Transverse colon (tissue), 4 donors: ENCODE results near the gene OFD1. TPM values are rescaled to one million over a fixed set of nuclear protein-coding genes. Genes with fewer than 3 reads are reported as not detected.

ENCODE experiments used
- DNase-seq: peaks from one replicate; pipeline ENCODE4 v3.0.0-alpha.2; 2019
- H3K27ac ChIP-seq, 4 donors: fragments of 200-600 bp; sonication (generic); 2 replicates each; pipeline ENCODE4 v1.5.1; 2016 to 2018; ENCODE audit warnings: inconsistent platforms in 4 of 4
- H3K27me3 ChIP-seq: fragments of 200-600 bp; sonication (generic); 2 replicates; pipeline ENCODE4 v1.5.1; 2017; ENCODE audit warnings: inconsistent platforms
- H3K36me3 ChIP-seq, 4 donors: fragments of 200-600 bp; sonication (generic); 2 replicates each; pipeline ENCODE4 v1.5.1; 2017 to 2019; ENCODE audit warnings: inconsistent platforms in 4 of 4
- H3K4me1 ChIP-seq, 4 donors: fragments of 200-600 bp; sonication (generic); 2 replicates each; pipeline ENCODE4 v1.5.1; 2017 to 2020; ENCODE audit warnings: inconsistent platforms in 4 of 4
- H3K4me3 ChIP-seq, 4 donors: fragments of 200-600 bp; sonication (generic); 1 replicate in 1 of 4; 2 replicates in 3 of 4; pipeline versions ENCODE4 v1.5.1 to v1.6.1; 2017 to 2019; ENCODE audit warnings: inconsistent platforms in 4 of 4
- H3K9me3 ChIP-seq, 2 donors: fragments of 200-600 bp; sonication (generic); 2 replicates each; pipeline ENCODE4 v1.5.1; 2017 to 2019; ENCODE audit warnings: inconsistent platforms in 2 of 2
- CTCF ChIP-seq, 5 experiments: fragments of 200-600 bp in 3 of 5; fragments of 450-650 bp in 2 of 5; sonication (generic) in 3 of 5; IDR thresholded peaks; 1 replicate in 2 of 5; 2 replicates in 3 of 5; pipeline ENCODE4 v1.5.1; 2016 to 2017; ENCODE audit warnings: antibody characterized with exemption in 5 of 5, inconsistent platforms in 3 of 5, mild to moderate bottlenecking in 2 of 5, moderate library complexity in 1 of 5
- EP300 ChIP-seq: sonication (generic); formaldehyde crosslinking; IDR thresholded peaks from one replicate; pipeline ENCODE4 v1.6.1; 2017; ENCODE audit warnings: antibody characterized with exemption, low read depth
- POLR2A ChIP-seq: fragments of 450-650 bp; IDR thresholded peaks from one replicate; pipeline ENCODE4 v1.6.1; 2016; ENCODE audit warnings: antibody characterized with exemption, mild to moderate bottlenecking, moderate library complexity
- POLR2AphosphoS5 ChIP-seq, 3 donors: sonication (generic); formaldehyde crosslinking; IDR thresholded peaks; one replicate each; pipeline ENCODE4 v1.6.1; 2016; ENCODE audit warnings: antibody characterized with exemption in 3 of 3
- WGBS, 2 donors: methylation state at CpG; one replicate each; pipeline ENCODE4 v1.1.5; 2018; ENCODE audit warnings: low coverage in 1 of 2; 5-methylcytosine and 5-hydroxymethylcytosine counted together
- in situ Hi-C, 4 donors: fragments of 200-750 bp; cut with MboI; loops; one replicate each; pipeline versions ENCODE4 v1.15.0 to v1.15.1; 2017; ENCODE audit warnings: low sequenced_read_pairs in 3 of 4, low pct_ligation_motif_present in 1 of 4, low pct_unique_long_range_greater_than_20kb in 1 of 4
- intact Hi-C: fragments of 100-400 bp; cut with DNase I; formaldehyde crosslinking; loops from one replicate; pipeline ENCODE4 v1.15.1; 2023; ENCODE audit warnings: low total_unique reads
- total RNA-seq, 4 donors: library from RNA; depleted of rRNA; stranded (reverse); fragments of >200 nt; gene quantifications; one replicate each; pipeline ENCODE4 v1.1.0, GENCODE V29; 2016

The OFD1 gene
- total RNA-seq, 4 donors from 2014 or later: 27.2 to 184 (median 62.8) TPM

GRCh38 chrX:13703135-13703534, 31.4 kb upstream of the OFD1 start:
- DNase-seq: no peak
- intact Hi-C loops (no loop called here), in situ Hi-C loops (no loop called here)
- no peaks in the 10 kb centered on the region for H3K9me3 ChIP-seq
- H3K27me3 ChIP-seq: no peaks in the 10 kb centered on the region
- H3K36me3 ChIP-seq: no peaks in the 10 kb centered on the region
- no peak overlapping the region for H3K4me3 ChIP-seq
- 85 to 92% methylated on average over 2 to 3 of the region's 3 CpGs for WGBS, 2 donors
- peaks cover 3 to 23% (median 10%) of the 10 kb centered on the region in 4 donors for H3K4me1 ChIP-seq
- TF ChIP-seq EP300: no peak
- no peak for TF ChIP-seq CTCF (IDR thresholded peaks at IDR 0.05)
- no peak for TF ChIP-seq POLR2AphosphoS5 (IDR thresholded peaks at IDR 0.05)
- no peak for TF ChIP-seq POLR2A
- H3K27ac ChIP-seq: no peak overlapping the region

GRCh38 chrX:13703589-13703988, 31.0 kb upstream of the OFD1 start:
- H3K4me3 ChIP-seq: no peak overlapping the region
- H3K27me3 ChIP-seq: no peaks in the 10 kb centered on the region
- 61% methylated on average over 3 of the region's 3 CpGs; no CpG with 5 or more reads in 1 of the 2 donors for WGBS, 2 donors
- H3K4me1 ChIP-seq: peaks cover under 1 to 19% (median 7%) of the 10 kb centered on the region in 4 donors
- intact Hi-C loops: no loop called here
- H3K9me3 ChIP-seq: no peaks in the 10 kb centered on the region
- TF ChIP-seq CTCF (IDR thresholded peaks at IDR 0.05) (no peak), POLR2AphosphoS5 (IDR thresholded peaks at IDR 0.05) (no peak), POLR2A (no peak), EP300 (no peak)
- H3K27ac ChIP-seq: no peak overlapping the region
- no peak for DNase-seq
- H3K36me3 ChIP-seq: no peaks in the 10 kb centered on the region
- in situ Hi-C loops: no loop called here

- intact Hi-C loops (no loop called here), in situ Hi-C loops (no loop called here)
- H3K4me1 ChIP-seq: no peaks in the 10 kb centered on the region
- 85% methylated on average over 4 of the region's 4 CpGs; no CpG with 5 or more reads in 1 of the 2 donors for WGBS, 2 donors
- no peak overlapping the region for H3K4me3 ChIP-seq
- H3K9me3 ChIP-seq: no peaks in the 10 kb centered on the region
- H3K27ac ChIP-seq: no peak overlapping the region
- H3K27me3 ChIP-seq: no peaks in the 10 kb centered on the region
- no peaks in the 10 kb centered on the region for H3K36me3 ChIP-seq
- no peak for DNase-seq
- no peak for TF ChIP-seq CTCF (IDR thresholded peaks at IDR 0.05)
Observed at GRCh38 chrX:13711141-13711540, 23.4 kb upstream of the OFD1 start.

- H3K4me1 ChIP-seq: peaks cover 0 to 2% (median 0%) of the 10 kb centered on the region in 4 donors
- no peak overlapping the region for H3K27ac ChIP-seq
- DNase-seq: no peak
- H3K27me3 ChIP-seq: no peaks in the 10 kb centered on the region
- H3K9me3 ChIP-seq: no peaks in the 10 kb centered on the region
- intact Hi-C loops (no loop called here), in situ Hi-C loops (no loop called here)
- H3K4me3 ChIP-seq: no peak overlapping the region
- 90% methylated on average over 9 of the region's 9 CpGs; no CpG with 5 or more reads in 1 of the 2 donors for WGBS, 2 donors
- TF ChIP-seq CTCF (IDR thresholded peaks at IDR 0.05) (no peak), POLR2AphosphoS5 (IDR thresholded peaks at IDR 0.05) (no peak), EP300 (no peak), POLR2A (no peak)
- H3K36me3 ChIP-seq: no peaks in the 10 kb centered on the region
Observed at GRCh38 chrX:13716455-13716854, 18.1 kb upstream of the OFD1 start.
